ENCODE results near the gene PACS1. TPM values are rescaled to one million over a fixed set of nuclear protein-coding genes. Genes with fewer than 3 reads are reported as not detected.

Gene PACS1
- total and polyA plus RNA-seq, 4 experiments from 2014 or later = 13.7 to 262 (median 177) TPM

DNA sequence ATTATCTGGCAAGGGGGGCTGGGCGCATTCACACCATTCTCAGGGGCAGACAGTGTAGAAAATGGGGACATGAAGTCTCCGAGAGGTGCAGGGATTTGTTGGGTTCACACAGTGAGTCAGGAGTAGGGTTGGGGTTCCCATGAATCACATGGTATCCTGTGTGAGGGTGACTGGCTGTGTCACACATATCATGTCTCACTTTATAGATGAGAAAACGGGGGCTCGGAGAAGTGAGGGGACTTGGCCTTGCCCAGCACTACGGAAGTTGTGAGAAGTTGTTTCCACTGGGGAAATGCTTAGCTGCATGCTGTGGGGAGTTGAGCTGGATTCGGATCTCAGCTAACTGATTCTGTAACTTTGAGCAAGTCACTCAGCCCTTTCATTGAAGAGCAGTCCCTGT, 25.3 kb upstream of the PACS1 start:
- peaks cover 0 to 2% of the 10 kb centered on the region in 2 donors for H3K27me3 Mint-ChIP-seq
- Histone ChIP-seq H3K9me3 (ENCODE audit: control insufficient read depth in 1 of 2, low read length in 2 of 2) (no peaks in the 10 kb centered on the region), H3K27me3 (ENCODE audit: insufficient read depth, low read length) (no peaks in the 10 kb centered on the region), H3K27ac (ENCODE audit: low read depth, low read length) (no peak overlapping the region), H3K4me1 (ENCODE audit: insufficient read depth, low read length) (peaks cover 12% of the 10 kb centered on the region), H3K36me3 (ENCODE audit: insufficient read depth, low read length) (no peaks in the 10 kb centered on the region), H3K4me3 (ENCODE audit: low read length in 2 of 2) (no peak overlapping the region)
- peak overlapping the region in 2 of 8 donors; percentile 32 to 55 for H3K4me3 Mint-ChIP-seq
- no peaks in the 10 kb centered on the region for H3K36me3 Mint-ChIP-seq
- peak overlapping the region in 2 of 7 donors; percentile 9 to 67 for H3K27ac Mint-ChIP-seq
- intact Hi-C loops (cut with micrococcal nuclease) = loop anchor here (1.0 kb wide), 1 partner anchor 90 kb away; no protein-coding TSS in a partner anchor
- H3K4me1 Mint-ChIP-seq = peaks cover 5 to 16% (median 9%) of the 10 kb centered on the region in 4 donors
- CTCF ChIA-PET (ENCODE audit: partially characterized antibody) = interaction anchor here (0.6 to 4.7 kb wide), 37 partner anchors 8 to 677 kb away, joined by 3 to 39 read pairs (median 4); partner anchors contain the start of genes CATSPER1, CST6, KAT5 and PACS1
- POLR2A ChIA-PET (ENCODE audit: partially characterized antibody) = interaction anchor here (0.9 to 1.5 kb wide), 8 partner anchors 8 to 333 kb away, joined by 3 to 7 read pairs (median 4); partner anchors contain the start of genes CCDC85B and SF3B2
- H3K9me3 Mint-ChIP-seq = no peaks in the 10 kb centered on the region
- peak in 1 of 5 donors; percentile 66 for DNase-seq

DNA sequence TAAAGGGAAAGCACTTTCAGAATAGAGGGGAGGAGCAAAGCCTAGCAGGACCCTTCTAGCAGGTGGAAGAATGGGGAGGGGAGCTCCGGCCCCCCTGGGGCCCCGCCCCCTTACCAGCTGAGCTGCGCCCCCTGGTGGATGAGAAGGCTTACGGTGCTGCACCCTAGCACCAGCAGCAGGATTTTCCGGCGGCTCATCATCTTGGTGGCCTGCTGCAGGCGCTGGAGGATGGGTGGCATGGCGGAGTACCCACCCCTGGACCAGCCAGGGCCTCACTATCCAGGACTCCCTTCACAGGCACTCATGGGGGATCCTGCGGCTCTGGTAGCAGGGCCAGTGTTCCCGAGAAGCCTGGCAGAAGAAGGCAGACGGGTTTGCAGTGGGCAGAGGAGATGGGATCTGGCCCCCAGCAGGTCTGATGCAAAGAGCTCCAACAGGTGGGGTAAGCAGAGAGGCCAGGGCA, 24.9 kb upstream of the PACS1 start:
- POLR2A ChIA-PET (ENCODE audit: partially characterized antibody) = interaction anchor here (0.9 to 1.5 kb wide), 8 partner anchors 9 to 334 kb away, joined by 3 to 7 read pairs (median 4); partner anchors contain the start of gene CCDC85B
- peak; percentile 78 to 86 (median 81) for DNase-seq
- Mint-ChIP-seq H3K4me1 (peaks cover 5 to 16% (median 9%) of the 10 kb centered on the region in 4 donors), H3K36me3 (no peaks in the 10 kb centered on the region), H3K27ac (peak overlapping the region in 2 of 7 donors; percentile 9 to 67), H3K4me3 (peak overlapping the region in 2 of 8 donors; percentile 32 to 55), H3K27me3 (peaks cover 0 to 2% of the 10 kb centered on the region in 2 donors), H3K9me3 (no peaks in the 10 kb centered on the region)
- intact Hi-C loops (cut with micrococcal nuclease) = loop anchor here (1.0 kb wide), 1 partner anchor 89 kb away; no protein-coding TSS in a partner anchor
- no peaks in the 10 kb centered on the region for H3K36me3 ChIP-seq (ENCODE audit: insufficient read depth, low read length)
- H3K4me3 ChIP-seq (ENCODE audit: low read length in 2 of 2) = no peak overlapping the region
- H3K27me3 ChIP-seq (ENCODE audit: insufficient read depth, low read length) = no peaks in the 10 kb centered on the region
- H3K4me1 ChIP-seq (ENCODE audit: insufficient read depth, low read length) = peaks cover 12% of the 10 kb centered on the region
- H3K27ac ChIP-seq (ENCODE audit: low read depth, low read length) = no peak overlapping the region
- H3K9me3 ChIP-seq (ENCODE audit: control insufficient read depth in 1 of 2, low read length in 2 of 2) = no peaks in the 10 kb centered on the region
- CTCF ChIA-PET (ENCODE audit: partially characterized antibody) = interaction anchor here (0.6 to 4.7 kb wide), 38 partner anchors 8 to 678 kb away, joined by 3 to 39 read pairs (median 4); partner anchors contain the start of genes BANF1, CATSPER1, CST6 and KAT5

DNA sequence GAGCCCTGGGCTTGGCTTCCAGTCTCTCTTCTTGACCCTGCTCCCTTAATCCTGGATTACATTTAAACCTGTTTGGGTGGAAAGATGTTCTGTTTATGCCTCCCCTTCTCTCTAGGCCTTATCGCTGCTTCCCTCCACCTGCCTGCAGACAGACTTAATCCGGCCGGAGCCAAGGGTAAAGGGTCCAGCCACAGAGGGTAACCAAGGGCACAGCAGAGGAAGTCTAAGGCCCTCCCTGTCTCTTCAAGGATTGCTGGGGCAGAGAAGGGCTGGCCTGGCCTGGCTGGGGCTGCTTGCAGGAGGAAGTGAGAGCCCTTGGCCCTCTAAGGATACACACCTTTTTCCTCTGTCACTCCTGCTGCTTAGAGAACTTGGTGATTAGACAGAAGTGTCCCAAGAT, 23.2 kb upstream of the PACS1 start:
- H3K27me3 Mint-ChIP-seq = peaks cover 0 to 1% of the 10 kb centered on the region in 2 donors
- Histone ChIP-seq H3K27ac (ENCODE audit: low read depth, low read length) (no peak overlapping the region), H3K4me3 (ENCODE audit: low read length in 2 of 2) (no peak overlapping the region), H3K9me3 (ENCODE audit: control insufficient read depth in 1 of 2, low read length in 2 of 2) (no peaks in the 10 kb centered on the region), H3K36me3 (ENCODE audit: insufficient read depth, low read length) (no peaks in the 10 kb centered on the region), H3K4me1 (ENCODE audit: insufficient read depth, low read length) (peaks cover 21% of the 10 kb centered on the region), H3K27me3 (ENCODE audit: insufficient read depth, low read length) (no peaks in the 10 kb centered on the region)
- no peaks in the 10 kb centered on the region for H3K36me3 Mint-ChIP-seq
- no peak overlapping the region for H3K27ac Mint-ChIP-seq
- H3K4me3 Mint-ChIP-seq = no peak overlapping the region
- ChIA-PET CTCF (ENCODE audit: partially characterized antibody) (interaction anchor here (1.2 to 4.7 kb wide), 7 partner anchors 23 to 336 kb away, joined by 3 to 39 read pairs (median 4); partner anchors contain the start of genes KAT5 and PACS1), POLR2A (ENCODE audit: partially characterized antibody) (no interaction called here)
- intact Hi-C loops (cut with micrococcal nuclease) = no loop called here
- H3K9me3 Mint-ChIP-seq = no peaks in the 10 kb centered on the region
- peaks cover 10 to 28% (median 17%) of the 10 kb centered on the region in 4 donors for H3K4me1 Mint-ChIP-seq
- DNase-seq = no peak

DNA sequence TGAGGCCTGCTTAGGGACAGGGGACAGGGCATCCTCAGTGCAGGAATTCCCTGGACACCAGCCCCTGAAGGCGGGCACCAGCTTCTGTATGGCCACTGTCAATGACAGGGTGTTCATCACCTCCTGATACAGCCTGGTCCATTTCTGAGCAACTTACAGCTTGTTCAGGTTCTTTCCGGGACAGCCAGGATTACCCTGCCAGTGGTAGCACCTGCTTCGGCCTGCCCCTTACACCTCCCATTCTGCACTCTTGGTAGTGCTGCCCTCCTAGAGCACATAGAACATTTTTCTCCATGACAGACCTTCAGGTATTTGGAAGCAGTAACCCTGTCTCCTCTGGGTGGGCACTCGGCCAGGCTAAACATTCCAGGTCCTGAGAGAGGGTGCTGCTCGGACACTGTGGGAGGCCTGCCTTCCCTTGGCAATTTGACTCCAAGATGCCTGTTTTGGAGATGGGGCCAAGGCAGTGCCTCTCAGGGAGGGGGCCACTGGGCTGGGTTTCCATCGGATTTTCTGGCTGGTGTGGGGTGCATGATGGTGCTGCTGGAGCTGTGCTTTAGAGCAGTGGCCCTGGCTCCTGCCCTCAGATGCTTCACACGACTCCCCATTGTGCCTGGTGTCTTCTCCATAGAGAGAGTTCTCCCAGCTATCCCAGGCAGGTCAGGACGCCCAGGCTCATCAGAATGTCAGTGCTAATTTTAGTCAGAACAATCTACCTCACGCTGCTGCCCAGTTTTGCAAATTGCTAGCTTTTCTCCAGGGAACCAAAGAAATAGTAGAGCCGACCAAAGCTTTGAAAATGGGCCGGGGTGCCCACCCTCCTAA, 22.3 kb upstream of the PACS1 start:
- Histone ChIP-seq H3K4me1 (ENCODE audit: insufficient read depth, low read length) (peaks cover 23% of the 10 kb centered on the region), H3K27ac (ENCODE audit: low read depth, low read length) (no peak overlapping the region), H3K36me3 (ENCODE audit: insufficient read depth, low read length) (no peaks in the 10 kb centered on the region), H3K9me3 (ENCODE audit: control insufficient read depth in 1 of 2, low read length in 2 of 2) (no peaks in the 10 kb centered on the region), H3K4me3 (ENCODE audit: low read length in 2 of 2) (no peak overlapping the region), H3K27me3 (ENCODE audit: insufficient read depth, low read length) (no peaks in the 10 kb centered on the region)
- Mint-ChIP-seq H3K4me3 (peak overlapping the region in 1 of 8 donors; percentile 18), H3K27me3 (peaks cover 0 to 1% of the 10 kb centered on the region in 2 donors), H3K9me3 (no peaks in the 10 kb centered on the region), H3K4me1 (peaks cover 13 to 36% (median 24%) of the 10 kb centered on the region in 4 donors), H3K36me3 (peaks cover 5 to 8% of the 10 kb centered on the region in 2 donors), H3K27ac (no peak overlapping the region)
- no peak for DNase-seq
- intact Hi-C loops (cut with micrococcal nuclease) = no loop called here
- ChIA-PET POLR2A (ENCODE audit: partially characterized antibody) (no interaction called here), CTCF (ENCODE audit: partially characterized antibody) (interaction anchor here (0.9 to 1.7 kb wide), 6 partner anchors 10 to 71 kb away, joined by 3 to 5 read pairs (median 3); no protein-coding TSS in a partner anchor)

DNA sequence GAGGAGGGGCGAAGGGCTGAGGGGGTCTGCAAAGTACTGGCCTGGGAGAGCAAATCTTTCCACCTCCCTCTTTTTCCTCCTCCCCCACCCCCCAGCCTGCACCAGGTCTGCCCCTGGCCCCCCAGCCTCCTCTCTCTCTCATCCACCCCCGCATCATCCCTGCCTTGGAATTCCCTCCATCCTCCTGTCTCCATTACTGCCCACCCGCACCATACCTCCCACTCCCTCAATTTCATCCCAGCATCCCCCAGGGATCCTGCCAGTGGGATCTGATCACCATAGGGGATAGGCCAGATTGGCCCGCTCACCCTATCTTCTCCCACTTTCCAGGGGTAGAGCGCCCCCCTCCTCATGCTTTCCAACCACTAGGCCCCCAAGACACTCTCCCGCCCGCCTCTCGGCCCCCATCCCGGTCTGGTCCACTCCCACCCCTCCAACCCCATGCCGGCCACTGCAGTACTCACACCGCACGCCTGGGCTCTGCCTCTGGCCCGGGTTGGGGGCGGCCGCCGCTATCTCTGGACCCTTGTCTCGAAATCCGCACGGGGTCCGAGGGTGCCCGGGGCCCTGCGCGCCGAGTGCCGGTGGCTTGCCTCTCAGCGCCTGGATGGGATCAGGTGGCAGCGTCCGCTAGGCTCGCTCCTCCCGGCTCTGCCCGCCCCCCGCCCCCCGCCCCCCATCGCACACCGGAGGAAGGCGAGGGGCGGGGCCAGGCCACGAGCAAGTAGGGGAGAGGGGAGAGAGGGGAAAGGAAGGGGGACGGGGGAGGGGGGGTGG, 21.3 kb upstream of the PACS1 start, which contains the start of gene GAL3ST3:
GAL3ST3 (minus strand) TSS at position 615 of the 777 bp plus-strand sequence. CDS start 3,746 bp downstream, outside the sequence.
- no peaks in the 10 kb centered on the region for H3K9me3 Mint-ChIP-seq
- peak within 1 kb of the TSS in 2 of 7 donors; percentile 64 to 70 for H3K27ac Mint-ChIP-seq
- ChIA-PET CTCF (ENCODE audit: partially characterized antibody) (interaction anchor here (1.0 to 1.7 kb wide), 5 partner anchors 19 to 160 kb away, joined by 3 to 5 read pairs (median 3); partner anchors contain the start of gene FIBP), POLR2A (ENCODE audit: partially characterized antibody) (interaction anchor here (8.0 kb wide), 1 partner anchor 21 kb away, joined by 66 read pairs; the partner anchor contains the start of gene PACS1)
- H3K27ac ChIP-seq (ENCODE audit: low read depth, low read length) = no peak within 1 kb of the TSS
- peaks cover 18 to 45% (median 30%) of the 10 kb centered on the region in 4 donors for H3K4me1 Mint-ChIP-seq
- H3K27me3 Mint-ChIP-seq = peaks cover 0 to 1% of the 10 kb centered on the region in 2 donors
- no peak for DNase-seq
- H3K36me3 ChIP-seq (ENCODE audit: insufficient read depth, low read length) = peaks cover 5% of the 10 kb centered on the region
- no peaks in the 10 kb centered on the region for H3K27me3 ChIP-seq (ENCODE audit: insufficient read depth, low read length)
- no peak within 1 kb of the TSS for H3K4me3 ChIP-seq (ENCODE audit: low read length in 2 of 2)
- H3K9me3 ChIP-seq (ENCODE audit: control insufficient read depth in 1 of 2, low read length in 2 of 2) = no peaks in the 10 kb centered on the region
- H3K4me1 ChIP-seq (ENCODE audit: insufficient read depth, low read length) = peaks cover 33% of the 10 kb centered on the region
- peak within 1 kb of the TSS in 4 of 8 donors; percentile 20 to 36 (median 30) for H3K4me3 Mint-ChIP-seq
- H3K36me3 Mint-ChIP-seq = peaks cover 12 to 13% of the 10 kb centered on the region in 2 donors
- intact Hi-C loops (cut with micrococcal nuclease) = no loop called here

DNA sequence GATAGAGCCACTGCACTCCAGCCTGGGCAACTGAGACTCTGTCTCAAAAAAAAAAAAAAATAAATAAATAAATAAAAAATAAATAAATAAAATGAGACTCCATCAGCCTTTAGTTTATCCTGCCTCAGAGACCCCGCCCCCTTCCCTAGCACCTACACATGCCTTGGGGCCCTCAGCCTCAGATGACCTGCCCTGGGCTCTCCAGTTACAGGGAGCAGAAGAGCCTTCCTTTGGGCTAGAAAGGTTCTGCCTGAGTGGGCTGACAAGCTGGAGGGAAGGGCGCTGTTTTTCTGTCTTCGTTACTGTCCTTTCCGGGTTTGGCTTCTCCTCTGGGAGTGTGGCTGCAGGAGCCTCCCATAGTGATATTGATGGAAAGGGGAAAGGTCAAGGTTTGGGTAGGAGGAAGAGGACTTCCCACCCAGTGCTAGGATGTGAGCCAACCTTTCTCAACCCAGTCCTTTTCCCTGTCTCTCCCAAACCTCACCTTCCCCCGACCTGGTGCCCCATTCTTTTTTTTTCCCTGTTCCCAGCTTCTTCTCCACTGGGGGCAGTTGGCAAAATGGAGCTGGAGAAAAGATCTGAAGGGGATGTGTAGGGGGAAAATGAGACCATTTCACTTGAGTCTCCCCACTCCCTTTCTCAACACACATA, 19.4 kb upstream of the PACS1 start:
- peak overlapping the region; percentile 39 to 100 (median 90) for H3K4me3 Mint-ChIP-seq
- POLR2A ChIA-PET (ENCODE audit: partially characterized antibody) = interaction anchor here (0.7 to 8.0 kb wide), 8 partner anchors 19 to 463 kb away, joined by 3 to 66 read pairs (median 12); partner anchors contain the start of genes BANF1, EIF1AD, MUS81 and PACS1
- Histone ChIP-seq H3K36me3 (ENCODE audit: insufficient read depth, low read length) (peaks cover 17% of the 10 kb centered on the region), H3K4me3 (ENCODE audit: low read length in 2 of 2) (no peak overlapping the region), H3K27ac (ENCODE audit: low read depth, low read length) (peak overlapping the region; percentile 81), H3K4me1 (ENCODE audit: insufficient read depth, low read length) (peaks cover 23% of the 10 kb centered on the region), H3K9me3 (ENCODE audit: control insufficient read depth in 1 of 2, low read length in 2 of 2) (no peaks in the 10 kb centered on the region), H3K27me3 (ENCODE audit: insufficient read depth, low read length) (no peaks in the 10 kb centered on the region)
- peaks cover 26 to 27% of the 10 kb centered on the region in 2 donors for H3K36me3 Mint-ChIP-seq
- H3K9me3 Mint-ChIP-seq = no peaks in the 10 kb centered on the region
- H3K4me1 Mint-ChIP-seq = peaks cover 12 to 40% (median 26%) of the 10 kb centered on the region in 4 donors
- no peak for DNase-seq
- intact Hi-C loops (cut with micrococcal nuclease) = no loop called here
- CTCF ChIA-PET (ENCODE audit: partially characterized antibody) = interaction anchor here (0.5 to 6.7 kb wide), 5 partner anchors 9 to 463 kb away, joined by 3 to 104 read pairs (median 11); no protein-coding TSS in a partner anchor
- H3K27me3 Mint-ChIP-seq = peaks cover 0 to 1% of the 10 kb centered on the region in 2 donors
- peak overlapping the region; percentile 93 to 99 (median 98) for H3K27ac Mint-ChIP-seq

Data from CD4-positive, alpha-beta memory T cell (primary cell).